LoVo (cell line): ENCODE results near the gene PPM1L.
A peak's percentile ranks its signal among the peaks of the same experiment; 100 is the strongest.

ENCODE experiments used
- DNase-seq: peaks from one replicate; pipeline ENCODE4 v3.0.0-alpha.2; 2016; ENCODE audit warnings: low spot score

Gene PPM1L

GRCh38 chr3:160763073-160763472 is 7.0 kb downstream of the PPM1L start:
- DNase-seq = no peak

DNA sequence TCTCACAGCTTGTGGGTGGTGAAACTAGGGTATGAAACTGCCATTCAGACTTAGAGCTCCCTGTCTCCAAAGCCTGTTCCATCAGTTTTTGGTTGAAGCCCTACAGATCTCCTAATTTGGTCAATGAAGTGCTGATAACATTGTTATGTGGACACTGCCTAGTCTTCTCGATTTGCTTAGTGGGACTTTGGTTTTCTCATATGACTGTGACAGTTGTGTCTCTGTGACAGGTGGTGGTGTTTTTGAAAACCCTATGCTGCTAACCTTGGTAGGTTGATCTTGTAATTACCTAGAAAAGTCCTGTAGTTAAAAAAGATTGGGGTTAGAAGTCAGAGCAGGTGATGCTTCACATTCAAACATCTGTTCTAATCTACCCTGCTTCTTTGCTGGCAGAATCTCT is 9.2 kb downstream of the PPM1L start:
- no peak for DNase-seq

- no peak for DNase-seq
Observed at GRCh38 chr3:160768031-160768430, 12.0 kb downstream of the PPM1L start.

GRCh38 chr3:160768918-160769317 is 12.9 kb downstream of the PPM1L start:
- no peak for DNase-seq

DNA sequence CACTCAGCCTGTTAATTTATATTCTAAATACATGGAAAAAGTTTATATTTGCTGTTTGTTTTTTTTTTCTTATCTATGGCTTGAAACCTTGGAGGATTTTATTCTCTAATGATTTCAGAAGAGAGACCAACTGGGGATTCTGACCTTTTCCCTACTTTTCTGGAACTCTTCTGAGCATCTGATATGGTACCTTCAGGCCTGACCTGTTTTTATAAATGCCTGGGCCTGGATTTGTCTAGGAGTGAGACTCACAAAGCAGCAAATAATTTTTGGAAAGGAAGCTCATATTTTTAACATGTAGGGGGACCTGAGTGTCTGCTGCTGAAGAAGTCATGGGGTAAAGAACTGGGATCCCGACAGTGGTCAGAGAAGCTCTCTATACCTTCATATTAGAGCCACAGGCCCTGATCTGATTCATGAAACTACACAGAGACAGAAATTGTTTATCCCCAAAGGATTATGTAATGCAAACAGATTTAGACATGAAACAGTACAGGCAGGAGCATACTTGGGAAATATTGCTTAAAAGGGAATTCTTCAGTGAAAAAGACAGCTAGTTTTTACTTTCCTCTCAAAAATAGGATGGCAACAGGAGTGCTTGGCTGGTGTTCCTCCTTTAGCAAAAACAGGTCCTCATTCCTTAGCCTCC is 15.9 kb downstream of the PPM1L start:
- DNase-seq = no peak

- DNase-seq = no peak
Observed at GRCh38 chr3:160773722-160774121, 17.7 kb downstream of the PPM1L start.

- no peak for DNase-seq
Observed at GRCh38 chr3:160774172-160774571, 18.1 kb downstream of the PPM1L start.

DNA sequence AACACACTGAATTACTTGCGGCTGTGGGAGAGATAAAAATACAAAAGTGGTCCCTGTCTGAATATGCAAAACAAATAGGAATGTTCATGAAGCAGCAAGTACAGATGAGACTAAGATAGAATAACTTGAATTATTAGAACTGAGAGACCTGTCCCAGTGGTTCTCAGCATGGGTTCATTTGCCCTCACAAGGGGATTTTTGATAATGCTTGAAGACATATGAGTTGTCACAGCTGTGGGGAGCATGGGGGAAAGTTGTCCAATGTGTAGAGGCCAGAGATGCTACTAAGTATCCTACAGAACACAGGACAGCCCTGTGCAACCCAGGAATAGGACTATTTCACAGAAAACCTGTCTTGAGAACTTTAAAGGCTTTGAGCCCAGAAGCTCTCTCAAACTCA is 22.4 kb downstream of the PPM1L start:
- no peak for DNase-seq

GRCh38 chr3:160779040-160779439 is 23.0 kb downstream of the PPM1L start:
- no peak for DNase-seq

DNA sequence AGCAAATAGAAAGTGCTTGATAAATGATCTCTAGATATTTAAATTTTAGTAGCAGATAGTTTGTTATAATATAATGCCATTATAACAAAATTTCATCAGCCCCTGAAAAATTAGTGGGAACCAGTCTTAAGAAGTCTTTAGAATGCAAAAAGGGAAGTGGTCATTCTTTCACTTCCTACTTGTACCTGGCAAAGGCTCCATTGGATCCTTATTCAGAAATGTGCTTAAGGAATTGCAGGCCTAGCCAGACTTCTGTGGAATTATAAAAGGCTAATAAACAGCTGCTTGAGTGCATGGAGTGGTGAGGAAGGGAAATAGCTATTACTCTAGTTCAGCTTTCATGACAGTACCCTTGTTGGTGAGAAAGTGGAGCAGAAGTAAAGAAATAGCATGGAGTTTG is 24.2 kb downstream of the PPM1L start:
- no peak for DNase-seq

- no peak for DNase-seq
Observed at GRCh38 chr3:160781402-160781801, 25.4 kb downstream of the PPM1L start.

DNA sequence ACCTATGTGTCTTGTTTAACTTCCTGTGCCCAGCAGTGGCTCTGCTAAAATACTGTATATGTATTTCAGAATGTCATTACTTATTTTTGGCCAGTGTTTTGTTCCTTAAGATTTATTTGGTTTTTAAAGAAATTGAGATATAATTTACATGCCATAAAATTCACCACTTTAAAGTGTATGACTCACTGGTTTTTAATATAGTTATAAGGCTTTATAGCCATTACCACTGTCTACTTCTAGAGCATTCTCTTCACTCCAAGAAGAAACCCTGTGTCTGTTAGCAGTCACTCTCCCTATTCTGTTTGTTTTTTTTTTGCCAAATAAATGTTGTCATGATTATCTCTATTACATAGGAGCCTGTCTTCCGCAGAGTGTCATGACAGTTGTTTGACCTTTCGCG is 25.8 kb downstream of the PPM1L start:
- DNase-seq = no peak

- peak; percentile 62 for DNase-seq
Observed at GRCh38 chr3:160784853-160785252, 28.8 kb downstream of the PPM1L start.

GRCh38 chr3:160790726-160791125 is 34.7 kb downstream of the PPM1L start:
- DNase-seq = no peak

DNA sequence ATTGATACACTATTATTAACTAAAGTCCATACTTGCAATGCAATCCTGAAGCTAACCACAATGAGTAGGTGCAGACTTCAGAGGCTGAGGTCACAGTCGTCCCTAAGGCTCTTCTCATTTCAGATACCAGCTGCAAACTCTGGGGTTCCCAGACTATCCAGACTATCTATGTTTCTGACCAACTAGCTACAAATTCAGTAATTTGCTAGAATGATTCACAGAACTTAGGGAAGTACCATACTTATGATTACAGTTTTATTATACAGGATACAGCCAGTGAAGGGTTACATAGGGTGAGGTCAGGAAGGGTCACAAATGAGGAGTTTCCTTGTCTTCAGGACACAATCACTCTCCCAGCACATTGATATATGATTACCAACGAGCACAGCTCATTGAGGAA is 36.5 kb downstream of the PPM1L start:
- no peak for DNase-seq

GRCh38 chr3:160793722-160794252 is 37.8 kb downstream of the PPM1L start:
- no peak for DNase-seq

DNA sequence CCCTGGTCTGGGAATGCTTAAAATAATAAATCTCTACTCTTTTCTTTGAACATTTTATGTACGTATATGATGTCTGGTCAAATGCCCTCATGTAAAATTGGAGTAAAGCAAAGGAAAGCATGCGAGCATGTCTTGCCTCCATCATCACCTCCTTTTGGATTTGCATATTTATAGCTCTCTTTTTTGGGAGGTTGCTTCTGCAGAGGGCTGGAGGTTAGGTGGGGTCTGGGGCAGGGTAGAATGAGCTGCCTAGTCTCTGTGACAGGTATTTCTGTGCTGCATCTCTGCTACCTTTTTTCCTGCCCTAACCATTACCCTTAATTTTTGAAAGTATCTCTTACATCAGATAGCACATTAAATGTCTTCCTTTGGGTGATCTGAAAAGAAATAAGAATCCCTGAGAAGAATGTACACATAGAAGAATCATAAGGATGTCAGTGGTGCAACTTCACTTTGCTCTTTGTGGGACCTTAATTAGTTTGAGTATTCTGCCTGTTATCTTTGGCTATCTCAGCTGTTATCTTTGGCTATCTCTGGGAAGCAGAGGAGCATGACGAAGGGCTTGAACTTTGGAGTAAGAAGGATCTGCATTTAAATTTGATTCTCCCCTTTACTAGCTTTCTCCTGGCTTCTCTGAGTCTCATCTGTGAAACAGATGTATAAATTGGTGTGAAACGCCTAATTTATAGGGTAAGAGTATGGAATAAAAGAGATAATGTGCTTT is 40.2 kb downstream of the PPM1L start:
- DNase-seq = no peak

GRCh38 chr3:160796813-160797164 is 40.8 kb downstream of the PPM1L start:
- peak; percentile 61 for DNase-seq

GRCh38 chr3:160797356-160797755 is 41.3 kb downstream of the PPM1L start:
- DNase-seq = no peak

GRCh38 chr3:160801386-160802118 is 45.5 kb downstream of the PPM1L start:
- no peak for DNase-seq

DNA sequence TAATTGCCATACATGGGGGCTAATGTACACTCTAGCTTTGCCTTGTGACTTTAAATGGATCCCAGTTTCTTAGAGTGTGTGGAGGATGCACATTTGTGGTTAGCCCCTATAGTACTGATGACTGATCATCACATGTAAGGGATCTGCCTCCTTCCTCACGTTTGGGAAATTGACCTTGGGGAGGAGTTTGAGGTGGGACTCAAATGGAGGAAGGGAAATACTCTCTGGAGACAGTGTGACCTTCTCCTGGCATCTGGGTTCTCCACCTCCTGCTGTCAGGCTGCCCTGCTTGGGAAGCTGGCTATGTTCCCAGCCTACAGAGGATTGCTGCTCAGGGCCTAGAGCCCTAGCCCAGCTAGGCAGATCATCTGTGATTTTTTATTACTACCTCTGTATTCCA is 48.7 kb downstream of the PPM1L start:
- DNase-seq = no peak

GRCh38 chr3:160806094-160806493 is 50.1 kb downstream of the PPM1L start:
- no peak for DNase-seq

DNA sequence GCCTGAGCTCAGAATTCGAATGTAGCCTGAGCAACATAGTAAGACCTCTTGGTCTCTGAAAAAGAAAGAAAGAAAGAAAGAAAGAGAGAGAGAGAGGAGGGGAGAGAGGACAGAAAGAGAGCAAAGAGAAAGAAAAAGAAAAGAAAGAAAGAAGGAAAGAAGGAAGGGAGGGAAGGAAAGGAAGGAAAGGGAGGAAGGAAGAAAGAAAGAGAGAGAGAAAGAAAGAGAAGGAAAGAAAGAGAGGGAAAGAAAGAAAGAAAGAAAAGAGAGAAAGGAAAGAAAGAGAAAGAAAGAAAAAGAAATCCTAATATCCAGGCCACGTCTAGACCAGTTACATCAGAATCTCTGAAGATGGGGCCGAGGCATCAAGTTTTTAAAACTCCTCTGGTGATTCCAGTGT is 50.7 kb downstream of the PPM1L start:
- DNase-seq = no peak
